Measurements from ENCODE around the gene BTBD9. TPM values are rescaled to one million over a fixed set of nuclear protein-coding genes. Genes with fewer than 3 reads are reported as not detected.
A peak's percentile ranks its signal among the peaks of the same experiment; 100 is the strongest.
"Not testable (repeated sequence)": the region's sequence is repeated elsewhere in the genome, so short reads cannot be mapped to it uniquely, and the experiment has no call there.

The BTBD9 gene
- total RNA-seq, 1 donor: 9.7 TPM

DNA sequence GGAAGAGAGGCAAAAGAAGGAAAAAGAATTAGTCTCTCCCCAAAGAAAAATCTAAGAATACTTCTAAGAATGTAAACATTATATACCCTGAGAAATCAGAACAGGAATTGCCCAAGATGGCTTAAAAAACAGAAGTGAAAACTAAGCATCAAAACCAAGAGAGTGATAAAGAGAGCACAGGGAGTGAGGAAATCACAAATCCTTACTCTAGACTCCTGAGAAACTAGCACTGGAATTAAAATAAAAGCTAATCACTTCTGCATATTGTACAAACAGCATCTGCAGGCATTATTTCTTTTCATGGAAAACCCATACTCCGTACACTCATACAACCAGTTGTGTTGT lies 285.7 kb downstream of the BTBD9 start:
- DNase-seq (ENCODE audit: low read depth in 2 of 3, low spot score in 2 of 3): no peak

DNA sequence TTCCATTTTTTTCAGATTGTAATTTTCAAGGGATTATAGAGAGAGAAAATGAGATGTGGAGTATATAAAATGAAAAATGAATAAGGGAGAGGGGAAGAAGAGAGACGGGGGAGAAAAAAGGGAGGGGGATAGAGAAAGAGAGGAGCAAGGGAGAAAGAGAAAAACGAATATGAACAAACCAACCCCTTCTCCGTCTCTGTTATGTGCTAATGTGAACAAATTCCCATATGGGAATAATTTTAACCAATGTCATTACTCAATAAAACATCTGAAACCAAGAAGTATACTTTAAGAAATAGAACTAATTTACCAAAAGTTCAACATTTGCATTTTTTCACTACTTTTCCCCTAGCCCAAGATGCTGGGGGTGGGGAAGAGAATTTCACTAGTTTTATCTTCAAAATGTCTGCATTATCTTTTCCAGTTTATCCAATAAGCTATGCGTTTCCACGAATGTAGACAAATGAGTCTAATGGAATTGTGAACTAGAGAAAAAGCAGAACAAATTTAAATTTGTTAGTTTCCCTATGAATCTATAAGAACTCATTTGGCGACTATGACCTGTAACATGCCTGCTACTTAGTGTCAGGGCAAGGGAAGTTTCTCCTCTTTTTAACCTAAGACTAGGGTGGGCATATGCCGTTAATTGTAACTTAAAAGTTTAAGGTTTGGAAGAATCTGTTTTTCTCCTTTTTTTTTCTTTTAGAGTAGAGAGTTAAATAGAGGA lies 286.3 kb downstream of the BTBD9 start:
- DNase-seq (ENCODE audit: low read depth in 2 of 3, low spot score in 2 of 3): no peak

DNA sequence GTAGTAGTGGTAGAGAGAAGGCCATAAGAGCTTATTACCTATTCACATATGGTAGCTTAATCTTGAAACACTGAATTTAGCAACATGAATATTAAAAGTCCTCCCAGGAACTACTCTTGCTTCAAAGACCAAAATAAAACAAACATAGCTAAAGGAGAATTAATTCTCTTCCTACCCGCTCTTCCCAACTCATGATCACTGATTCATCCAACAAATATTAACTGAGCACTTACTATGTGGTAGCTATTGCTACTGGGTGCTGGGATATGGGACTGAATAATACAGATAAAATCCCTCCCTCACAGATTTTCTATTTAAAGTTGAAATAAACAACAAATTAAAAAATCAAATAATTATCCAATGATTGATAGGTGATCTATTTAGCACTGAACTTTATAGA lies 287.1 kb downstream of the BTBD9 start:
- no peak for DNase-seq (ENCODE audit: low read depth in 2 of 3, low spot score in 2 of 3)

DNA sequence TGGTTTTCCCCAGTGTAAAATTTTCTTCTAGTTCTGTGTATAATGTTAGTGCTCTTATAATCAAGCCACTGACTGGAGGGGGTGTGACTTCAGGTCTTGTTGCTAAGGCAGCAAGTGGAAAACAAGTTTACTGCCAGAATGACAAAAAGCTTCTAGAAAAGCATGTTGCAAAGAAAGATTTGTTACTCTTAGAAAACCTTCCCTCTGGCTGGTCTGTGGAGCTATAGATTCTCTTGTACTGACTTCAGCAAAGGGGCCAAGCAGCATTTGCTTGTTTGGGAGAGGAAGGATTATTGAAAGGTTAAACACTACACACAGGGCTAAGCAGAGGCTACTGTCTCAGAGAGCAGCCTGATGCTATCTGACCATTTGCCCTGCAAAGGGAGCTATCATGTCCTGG lies 288.8 kb downstream of the BTBD9 start:
- DNase-seq (ENCODE audit: low read depth in 2 of 3, low spot score in 2 of 3): peak in 1 of 3 donors; percentile 6

DNA sequence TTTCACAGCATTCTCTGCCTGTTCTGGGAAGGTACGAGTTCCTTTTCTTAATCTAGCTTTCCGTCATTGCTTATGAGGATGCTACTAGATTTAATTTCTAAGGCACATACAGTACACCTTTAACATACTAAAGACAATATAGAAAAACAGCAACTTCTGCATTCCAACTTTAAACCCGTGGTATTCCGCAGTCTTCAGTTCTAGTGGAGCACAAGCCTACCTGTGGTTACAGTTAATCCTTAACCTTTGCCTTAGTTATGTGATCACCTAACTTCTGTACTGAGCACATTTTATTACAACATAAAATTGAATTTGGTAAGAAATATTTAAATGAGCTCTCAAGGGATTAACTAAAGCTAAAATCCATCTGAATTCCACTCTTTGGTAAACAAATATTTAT lies 289.5 kb downstream of the BTBD9 start:
- no peak for DNase-seq (ENCODE audit: low read depth in 2 of 3, low spot score in 2 of 3)

DNA sequence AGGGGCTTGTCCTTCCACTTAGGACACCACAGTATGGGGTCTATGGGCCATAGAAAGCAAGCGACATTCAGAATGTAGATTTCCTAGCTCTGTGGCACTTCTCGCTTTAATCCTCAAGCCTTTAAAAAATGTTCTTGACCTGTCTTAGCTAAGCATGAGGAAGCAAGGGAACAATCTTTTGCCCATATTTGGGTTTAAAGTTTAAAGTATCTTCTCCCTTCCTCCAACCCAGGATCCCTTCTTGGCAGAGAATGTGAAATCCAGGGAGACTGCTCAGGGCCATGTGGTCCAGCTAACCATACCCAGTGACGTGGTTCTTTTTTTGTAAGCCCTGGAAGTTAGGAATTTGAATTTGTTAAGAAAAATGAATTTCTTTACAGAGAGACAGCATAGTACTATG lies 289.9 kb downstream of the BTBD9 start:
- no peak for DNase-seq (ENCODE audit: low read depth in 2 of 3, low spot score in 2 of 3)

DNA sequence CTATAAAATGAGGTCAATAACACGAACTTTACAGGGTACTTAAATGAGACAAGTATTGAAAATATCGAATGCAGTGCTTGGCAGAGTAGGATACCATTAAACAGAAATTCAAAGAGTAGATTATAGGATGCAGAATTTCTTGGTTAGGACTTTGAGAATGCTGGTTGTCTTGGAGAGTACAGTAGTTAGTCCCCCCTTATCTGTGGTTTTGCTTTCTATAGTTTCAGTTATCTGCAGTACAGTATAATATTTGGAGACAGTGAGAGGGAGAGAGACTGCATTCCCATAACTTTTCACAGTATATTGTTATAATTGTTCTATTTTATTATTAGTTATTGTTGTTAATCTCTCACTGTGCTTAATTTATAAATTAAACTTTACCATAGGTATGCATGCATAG lies 290.5 kb downstream of the BTBD9 start:
- no peak for DNase-seq (ENCODE audit: low read depth in 2 of 3, low spot score in 2 of 3)

DNA sequence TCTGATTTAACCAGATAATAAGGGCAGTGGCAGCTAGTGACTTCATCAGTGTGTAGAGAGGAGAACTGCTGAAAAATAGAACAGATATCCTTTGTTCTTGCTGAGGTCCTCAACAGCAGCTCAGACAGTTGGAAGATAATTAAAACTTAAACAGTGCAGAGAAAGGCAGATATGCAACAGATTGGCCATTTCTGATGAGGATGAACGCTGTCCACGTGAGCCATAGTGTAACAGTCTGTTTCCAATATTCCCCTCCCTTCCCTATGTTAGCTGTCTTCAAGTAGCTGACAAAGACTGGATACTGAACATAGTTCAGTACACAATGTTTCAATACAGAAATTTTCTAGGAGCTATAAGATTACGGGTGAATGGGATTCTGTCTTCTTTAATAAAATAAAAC lies 291.4 kb downstream of the BTBD9 start:
- no peak for DNase-seq (ENCODE audit: low read depth in 2 of 3, low spot score in 2 of 3)

DNA sequence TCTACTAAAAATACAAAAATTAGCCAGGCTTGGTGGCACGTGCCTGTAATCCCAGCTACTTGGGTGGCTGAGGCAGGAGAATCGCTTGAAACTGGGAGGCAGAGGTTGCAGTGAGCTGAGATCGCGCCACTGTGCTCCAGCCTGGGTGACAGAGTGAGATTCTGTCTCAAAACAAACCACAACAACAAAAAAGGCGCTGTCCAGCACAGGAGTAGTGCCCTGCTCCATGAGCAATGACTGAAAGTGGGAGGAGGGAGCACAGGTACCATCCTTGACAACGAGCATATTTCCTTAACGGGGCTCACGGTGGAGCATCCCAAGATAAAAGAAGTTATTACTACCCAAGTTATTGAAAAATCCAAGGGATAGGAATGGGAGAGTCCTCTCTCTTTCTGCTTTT lies 291.9 kb downstream of the BTBD9 start:
- not testable (repeated sequence) for DNase-seq (ENCODE audit: low read depth in 2 of 3, low spot score in 2 of 3)

DNA sequence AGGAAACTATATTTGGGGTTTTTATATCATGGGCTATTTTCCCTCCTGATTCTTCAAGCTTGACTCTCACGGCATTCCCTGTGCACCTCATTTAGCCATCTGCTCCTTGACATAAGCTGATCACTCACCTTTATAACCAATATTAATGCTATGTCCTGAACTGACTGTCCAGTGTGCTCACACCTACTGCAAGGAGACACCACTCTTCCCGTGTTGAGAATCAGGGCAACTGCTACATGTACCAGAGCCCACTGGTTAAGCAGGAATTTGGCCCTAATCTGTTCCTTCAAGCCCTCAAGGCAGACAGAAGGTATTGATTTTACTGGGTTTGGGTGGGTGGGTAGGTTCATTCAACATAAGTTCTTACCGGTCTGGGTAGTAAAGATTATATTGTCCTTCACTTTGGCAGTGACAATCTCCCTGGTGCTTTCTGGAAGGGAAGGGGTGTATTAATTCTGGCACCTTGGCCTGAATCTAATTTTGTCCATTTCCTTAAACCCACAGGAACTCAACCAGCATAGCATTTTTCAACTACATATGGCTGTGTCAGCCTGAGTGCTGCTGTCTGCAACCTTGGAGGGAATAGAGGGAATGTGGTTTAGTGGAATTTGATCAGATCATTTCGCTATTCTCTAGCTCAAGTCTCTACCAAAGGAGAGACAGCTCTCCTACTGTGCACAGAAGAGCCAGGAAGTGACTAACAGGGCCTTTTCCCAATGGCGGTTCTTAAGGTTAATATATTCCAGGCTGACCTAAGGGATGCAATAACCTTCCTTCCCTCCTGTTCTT lies 293.2 kb downstream of the BTBD9 start:
- no peak for DNase-seq (ENCODE audit: low read depth in 2 of 3, low spot score in 2 of 3)

DNA sequence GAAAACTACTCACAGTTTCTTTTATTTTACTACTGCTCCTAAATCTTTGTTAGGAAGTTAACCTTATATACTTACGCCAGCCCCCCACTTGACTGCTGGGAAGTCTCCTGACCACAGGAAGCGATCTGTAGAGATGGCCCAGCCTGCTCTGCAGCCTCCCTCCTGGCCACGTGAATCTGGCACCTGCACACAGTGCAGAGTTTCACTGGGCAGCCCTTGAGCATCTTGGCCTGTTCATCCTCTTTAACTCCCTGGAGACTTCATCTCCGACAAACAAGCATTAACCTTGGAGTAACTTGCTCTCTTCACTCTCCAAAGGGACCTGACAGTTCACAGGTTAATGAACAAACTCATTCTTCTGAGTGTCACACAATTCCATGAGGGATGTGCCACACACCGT lies 294.1 kb downstream of the BTBD9 start:
- no peak for DNase-seq (ENCODE audit: low read depth in 2 of 3, low spot score in 2 of 3)

DNA sequence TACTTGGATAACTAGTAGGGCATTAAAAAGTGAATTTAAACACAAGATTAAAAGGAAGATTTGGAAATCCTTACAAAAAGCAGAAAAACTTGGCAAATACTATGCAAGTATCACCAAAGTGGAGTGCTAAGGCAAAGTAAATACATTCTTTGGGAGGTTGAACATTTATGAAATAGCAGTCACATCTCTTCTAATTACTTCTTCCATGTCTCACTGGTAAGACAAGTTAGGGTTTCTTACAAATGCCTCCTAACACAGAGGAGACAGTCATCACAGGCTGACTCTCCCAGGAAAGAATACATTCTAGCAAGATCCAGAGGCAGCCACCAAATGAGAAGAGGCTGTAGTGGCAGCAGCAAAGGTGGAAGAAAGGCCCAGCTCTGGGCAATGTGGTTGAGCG lies 298.2 kb downstream of the BTBD9 start:
- no peak for DNase-seq (ENCODE audit: low read depth in 2 of 3, low spot score in 2 of 3)

DNA sequence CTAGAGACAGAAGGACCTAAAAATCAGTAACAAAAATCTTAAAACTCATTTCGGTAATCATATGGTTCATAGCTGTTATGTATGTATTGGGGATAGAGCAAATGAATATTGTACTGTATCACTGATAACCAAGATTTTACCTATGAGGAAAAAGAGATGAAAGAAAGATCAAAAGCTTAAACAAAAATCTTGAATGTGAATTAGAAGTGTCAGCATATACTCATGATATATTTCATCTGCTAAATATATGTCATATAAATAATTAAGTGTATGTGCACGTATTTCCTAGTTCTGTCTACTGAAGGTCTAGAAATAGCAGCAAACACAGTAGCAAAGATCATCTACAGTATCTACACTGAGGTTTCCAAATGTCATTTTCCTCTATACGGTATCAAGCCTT lies 299.8 kb downstream of the BTBD9 start:
- DNase-seq (ENCODE audit: low read depth in 2 of 3, low spot score in 2 of 3): no peak

DNA sequence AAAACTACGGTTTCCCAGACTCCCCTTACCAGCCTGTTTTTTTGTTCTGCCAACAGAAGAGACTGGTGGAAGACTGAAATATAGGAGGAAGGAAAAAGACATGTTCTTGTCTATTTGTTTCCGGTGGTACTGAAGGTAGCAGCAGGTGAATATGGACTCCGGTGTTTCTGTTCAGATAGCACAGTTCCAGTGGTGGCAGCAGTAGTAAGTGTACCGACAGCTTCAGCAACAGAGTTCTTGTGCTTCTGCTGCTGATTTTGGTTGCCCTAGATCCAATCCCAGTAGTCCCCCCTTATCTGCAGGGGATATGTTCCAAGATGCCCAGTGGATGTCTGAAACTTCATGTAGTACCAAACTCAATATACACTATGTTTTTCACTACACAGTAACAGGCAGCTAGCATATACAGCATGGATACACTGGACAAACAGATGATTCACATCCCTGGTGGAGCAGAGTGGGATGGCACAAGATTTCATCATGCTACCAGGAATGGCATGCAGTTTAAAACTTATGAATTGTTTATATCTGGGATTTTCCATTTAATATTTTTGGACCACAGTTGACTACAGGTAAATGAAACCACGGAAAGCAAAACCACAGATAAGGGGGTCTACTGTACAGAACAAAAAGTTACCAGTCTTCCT lies 301.8 kb downstream of the BTBD9 start:
- DNase-seq (ENCODE audit: low read depth in 2 of 3, low spot score in 2 of 3): no peak

DNA sequence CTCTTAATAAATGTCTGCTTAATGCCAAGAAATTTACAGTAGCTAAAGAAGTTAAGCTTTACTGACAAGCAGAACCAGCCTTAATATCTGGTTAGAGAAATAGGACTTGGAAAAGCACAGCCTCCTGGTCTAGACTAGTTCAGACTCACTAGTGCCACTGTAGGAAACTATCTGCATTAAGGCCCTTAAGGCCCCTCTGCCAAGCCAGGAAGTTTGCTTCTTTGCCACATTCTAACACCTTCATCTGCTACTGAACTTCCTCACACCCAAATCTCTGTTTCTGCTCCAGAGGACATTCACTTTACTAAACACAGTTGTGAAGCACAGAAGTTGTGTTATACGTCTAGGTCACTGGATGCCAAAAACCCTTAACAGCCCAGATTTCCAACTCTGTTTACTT lies 302.8 kb downstream of the BTBD9 start:
- no peak for DNase-seq (ENCODE audit: low read depth in 2 of 3, low spot score in 2 of 3)

DNA sequence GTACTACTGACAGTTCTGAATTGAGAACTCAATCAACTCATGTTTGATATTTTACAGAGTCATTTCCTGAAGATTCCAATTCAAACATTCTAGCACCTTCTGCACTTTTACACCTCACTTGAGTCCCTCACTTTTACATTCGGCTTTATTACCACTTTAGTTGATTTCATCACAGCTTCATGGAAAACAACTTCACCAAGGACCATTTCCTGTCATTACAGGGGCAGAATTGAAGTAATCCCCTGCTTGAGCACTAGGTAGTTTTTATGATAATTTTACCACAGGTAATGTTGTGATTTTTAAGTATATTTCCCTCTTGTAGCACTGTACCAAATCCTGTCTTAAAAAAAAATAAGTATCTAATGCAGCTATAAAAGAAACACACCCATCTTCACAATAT lies 312.9 kb downstream of the BTBD9 start:
- no peak for DNase-seq (ENCODE audit: low read depth in 2 of 3, low spot score in 2 of 3)

DNA sequence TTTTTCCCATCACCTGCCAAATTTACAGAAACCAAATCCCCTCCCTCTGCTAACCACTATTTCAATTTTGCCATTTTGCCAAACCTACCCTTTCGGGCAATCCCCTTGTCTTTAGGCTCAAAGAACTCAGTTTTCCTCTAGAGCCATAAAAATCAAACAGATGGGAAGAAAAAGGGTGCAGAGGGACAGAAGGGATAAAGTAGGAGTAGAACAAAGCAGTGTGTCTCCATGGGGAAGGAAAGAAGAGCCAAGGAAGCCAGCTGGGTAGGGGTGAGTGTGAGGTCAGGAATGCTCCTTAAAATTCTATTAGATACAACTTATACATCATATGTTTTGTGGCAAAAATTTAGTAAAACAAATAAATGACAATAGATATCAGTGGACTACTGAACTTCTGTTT lies 316.5 kb downstream of the BTBD9 start:
- DNase-seq (ENCODE audit: low read depth in 2 of 3, low spot score in 2 of 3): no peak

DNA sequence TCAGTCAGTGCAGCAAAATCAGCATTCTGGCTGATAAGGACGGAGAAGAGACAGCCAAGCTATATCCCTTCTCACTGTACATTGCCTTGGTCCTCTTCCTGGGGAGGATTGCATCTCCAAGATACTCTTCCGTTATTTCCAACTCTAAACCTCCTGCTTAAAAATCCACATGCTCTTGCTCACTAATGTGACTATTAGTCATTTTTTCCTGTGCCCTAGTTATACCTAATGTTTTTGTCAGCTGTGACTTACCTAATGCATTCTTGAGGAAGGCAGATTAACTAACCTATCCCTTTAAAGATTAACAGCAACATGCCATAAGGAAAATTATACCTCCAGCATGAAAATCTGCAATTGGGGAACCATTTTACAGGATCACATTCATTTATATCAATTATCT lies 317.6 kb downstream of the BTBD9 start:
- no peak for DNase-seq (ENCODE audit: low read depth in 2 of 3, low spot score in 2 of 3)

DNA sequence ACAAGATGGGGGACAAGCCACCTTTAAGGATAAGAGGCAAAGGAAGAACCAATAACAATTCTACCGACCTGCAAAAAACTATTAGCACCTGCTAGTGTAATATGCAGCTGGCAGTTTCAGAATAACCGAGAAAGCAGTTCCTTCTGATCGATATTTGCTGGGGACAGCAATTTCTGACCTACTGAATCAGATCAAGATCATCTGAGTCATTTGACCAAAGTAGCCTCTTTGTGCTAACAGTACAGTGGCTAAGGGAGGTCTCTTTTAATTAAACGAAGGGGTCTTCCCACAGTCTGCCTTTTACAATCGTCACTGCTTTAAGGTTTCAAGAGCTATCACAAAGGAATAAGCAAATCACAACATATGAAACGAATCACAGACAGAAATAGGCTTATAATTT lies 318.9 kb downstream of the BTBD9 start:
- no peak for DNase-seq (ENCODE audit: low read depth in 2 of 3, low spot score in 2 of 3)

DNA sequence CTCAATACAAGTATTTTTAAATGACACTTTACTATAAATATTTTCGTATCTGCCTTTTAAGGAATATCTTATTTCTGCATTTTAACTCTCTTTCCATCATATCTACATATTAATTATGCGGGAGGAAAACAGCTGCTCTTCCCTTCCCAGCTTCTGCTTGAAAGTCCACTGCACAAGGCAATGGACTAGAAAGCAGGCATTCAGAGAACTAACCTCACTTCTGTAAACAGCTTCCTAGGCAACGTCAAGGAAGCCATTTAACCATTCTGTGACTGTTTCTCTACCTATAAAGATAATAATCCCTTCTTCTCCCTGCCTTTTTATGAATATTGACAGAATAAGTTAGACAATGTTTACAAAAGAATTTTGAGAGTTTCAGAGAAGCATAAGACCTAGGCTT lies 319.4 kb downstream of the BTBD9 start:
- no peak for DNase-seq (ENCODE audit: low read depth in 2 of 3, low spot score in 2 of 3)

DNA sequence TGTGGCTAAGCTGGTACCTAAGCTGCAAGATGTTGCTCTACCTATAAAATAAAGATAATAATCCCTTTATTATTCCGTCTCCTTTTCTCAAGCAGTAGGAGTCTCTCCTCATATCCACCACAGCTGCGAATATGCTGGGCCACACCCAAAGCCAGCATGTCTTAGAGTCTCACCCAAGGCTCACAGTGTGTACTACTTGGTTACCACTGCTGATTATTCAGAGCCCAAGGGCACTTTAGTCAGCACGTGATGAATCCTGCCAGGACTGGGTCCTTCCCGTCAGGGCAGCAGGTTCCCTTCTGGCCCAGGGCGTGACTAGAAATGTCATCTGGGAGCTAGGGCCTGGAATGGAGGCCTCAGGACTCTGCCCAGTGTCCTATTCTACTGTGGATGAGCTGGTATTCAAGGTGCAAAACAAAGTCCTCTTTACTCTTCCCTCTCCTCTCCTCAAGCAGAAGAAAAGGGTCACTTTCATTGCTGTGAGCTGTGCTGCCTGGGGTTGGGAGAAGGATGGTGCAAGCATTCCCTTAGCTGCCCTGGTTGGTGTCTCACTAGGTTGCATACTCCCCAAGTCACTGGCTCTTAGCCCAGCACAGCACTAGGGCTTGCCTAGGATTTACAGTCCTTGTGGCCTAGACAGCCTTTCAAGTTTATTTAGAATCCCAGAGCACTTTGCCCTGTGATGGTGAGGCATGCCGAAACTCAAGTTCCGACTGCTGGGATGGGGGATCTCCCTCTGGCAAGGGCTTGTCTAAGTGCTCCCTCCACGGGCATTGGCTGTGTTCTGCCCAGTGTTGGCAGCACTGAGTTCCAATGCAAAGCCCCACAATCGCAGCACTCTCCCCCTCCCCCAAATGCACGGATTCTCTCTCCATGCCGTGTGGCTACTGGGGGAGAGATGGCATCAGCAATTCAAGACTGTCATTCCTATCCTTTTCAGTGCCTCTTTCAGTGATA lies 320.2 kb downstream of the BTBD9 start:
- DNase-seq (ENCODE audit: low read depth in 2 of 3, low spot score in 2 of 3): no peak

Data from hematopoietic multipotent progenitor cell (in vitro differentiated cells).